Skeletal muscle cell (primary cell): ENCODE results near the gene HMG20A.
A peak's percentile ranks its signal among the peaks of the same experiment; 100 is the strongest.

Experiments used
- DNase-seq: peaks from one replicate; pipeline ENCODE4 v3.0.0-alpha.2; 2010; ENCODE audit warnings: low read depth
- H3K4me3 ChIP-seq: 2 replicates; pipeline ENCODE4 v1.5.1; 2011; ENCODE audit warnings: low read depth, mild to moderate bottlenecking, control low read depth, low read length, moderate library complexity

Gene HMG20A

DNA sequence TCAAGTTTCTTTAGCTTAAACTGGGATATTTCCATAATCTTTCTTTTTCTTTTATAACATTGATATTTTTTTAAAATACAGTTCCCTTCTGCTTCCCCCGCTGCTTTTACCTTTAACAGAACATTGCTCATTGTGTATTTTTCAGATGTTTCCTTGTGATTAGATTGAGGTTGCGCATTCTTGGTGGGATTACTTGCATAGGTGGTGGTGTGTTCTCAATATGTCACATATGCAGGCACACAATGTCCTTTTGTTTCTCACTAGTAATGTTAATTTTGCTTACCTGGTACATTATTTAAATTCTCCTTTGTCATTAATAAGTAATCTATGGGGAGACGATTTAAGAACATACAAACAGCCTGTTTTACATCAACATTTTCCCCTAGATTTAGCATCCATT is 48.2 kb downstream of the HMG20A start:
- DNase-seq = no peak
- H3K4me3 ChIP-seq = no peak overlapping the region

DNA sequence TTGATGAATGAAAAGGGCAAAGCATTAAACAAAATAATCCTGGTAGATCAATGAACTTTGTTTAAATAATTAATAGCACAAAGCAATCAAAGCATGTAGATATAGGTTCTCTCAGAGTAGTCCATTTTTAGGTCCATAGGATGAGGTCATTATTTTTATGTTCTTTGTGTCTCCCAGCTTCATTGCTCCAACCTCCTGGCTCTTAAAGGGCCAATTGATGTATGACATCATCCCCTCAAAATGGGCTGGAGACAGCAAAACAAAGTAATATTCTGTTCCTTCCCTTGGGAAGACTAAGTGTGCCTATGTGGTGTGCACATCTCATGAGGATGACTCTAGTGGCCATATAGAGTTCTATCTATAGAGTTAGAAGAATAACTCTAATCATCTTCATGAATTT is 49.5 kb downstream of the HMG20A start:
- DNase-seq = no peak
- H3K4me3 ChIP-seq = no peak overlapping the region

DNA sequence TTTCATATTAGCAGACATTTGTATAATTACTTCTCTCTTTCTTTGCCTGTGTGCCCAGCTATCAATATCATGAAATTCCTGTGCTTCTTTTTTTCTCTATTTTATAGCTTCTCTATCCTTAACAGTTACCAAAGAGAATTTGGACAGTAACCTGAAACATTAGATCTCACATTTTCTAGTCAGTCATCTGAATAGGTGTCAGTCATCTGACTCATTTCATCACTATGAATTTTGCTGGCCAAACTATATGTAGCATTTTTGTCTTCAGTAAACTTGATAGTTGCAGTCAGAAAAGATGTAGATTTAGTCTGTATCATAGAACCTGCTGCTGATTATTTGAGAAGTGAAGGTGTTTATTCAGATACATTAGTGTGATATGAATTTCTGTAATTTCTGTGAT is 52.6 kb downstream of the HMG20A start:
- no peak overlapping the region for H3K4me3 ChIP-seq
- no peak for DNase-seq

DNA sequence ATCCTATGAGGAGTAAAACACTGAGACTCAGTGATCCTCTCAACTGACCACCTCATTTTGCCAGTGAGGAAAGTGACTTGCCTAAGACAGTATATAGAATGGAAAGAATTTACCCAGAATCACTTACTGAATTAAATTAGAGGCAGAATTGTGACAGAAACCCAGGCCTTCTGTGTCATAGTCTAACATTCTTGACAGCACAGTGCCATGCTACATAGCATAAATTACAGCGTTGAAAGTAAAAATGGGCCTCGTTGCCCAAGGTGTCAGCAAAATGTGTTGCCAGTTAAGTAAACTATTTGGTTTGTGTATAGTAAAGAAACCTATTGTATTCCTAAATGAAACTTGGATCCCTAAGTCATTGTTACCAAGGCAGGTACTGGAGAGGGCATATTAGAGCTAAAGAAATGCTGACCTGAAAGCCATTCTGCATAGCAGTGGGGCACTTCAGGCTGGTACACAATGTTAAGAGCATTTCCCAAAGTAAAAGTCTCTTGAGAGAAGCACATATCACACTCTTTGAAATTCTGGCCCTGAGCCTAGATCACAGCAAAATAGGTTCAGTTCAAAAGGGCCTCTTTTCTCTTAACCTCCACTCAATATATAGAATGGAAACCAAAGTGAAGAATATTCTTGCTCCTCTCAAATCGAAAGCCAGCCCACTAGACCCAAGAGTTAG is 53.8 kb downstream of the HMG20A start:
- H3K4me3 ChIP-seq = no peak overlapping the region
- DNase-seq = no peak

DNA sequence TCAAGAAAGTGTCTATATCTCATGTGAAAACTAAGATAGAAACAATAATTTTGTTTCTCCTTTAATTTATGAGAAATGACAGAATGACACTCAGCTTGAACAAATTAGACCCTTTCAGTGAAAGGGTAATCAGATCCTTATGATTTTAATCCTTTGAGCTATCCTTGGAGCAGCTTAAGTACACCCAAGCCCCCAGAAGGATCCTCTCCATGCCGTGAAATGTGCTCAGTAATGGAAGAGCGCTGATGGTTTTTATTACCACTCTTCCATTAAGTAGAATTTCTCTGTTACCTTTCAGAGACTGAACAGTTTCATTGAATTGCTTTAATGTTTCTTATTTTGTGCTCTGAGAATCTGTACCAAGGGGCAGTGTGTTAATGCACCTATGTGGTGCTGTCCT is 54.3 kb downstream of the HMG20A start:
- no peak for DNase-seq
- no peak overlapping the region for H3K4me3 ChIP-seq

- no peak for DNase-seq
- no peak overlapping the region for H3K4me3 ChIP-seq
Measured at GRCh38 chr15:77475898-77476297, 55.2 kb downstream of the HMG20A start.

- DNase-seq = no peak
- H3K4me3 ChIP-seq = no peak overlapping the region
Measured at GRCh38 chr15:77476995-77477394, 56.3 kb downstream of the HMG20A start.

GRCh38 chr15:77478051-77478450 is 57.4 kb downstream of the HMG20A start:
- no peak for DNase-seq
- H3K4me3 ChIP-seq = no peak overlapping the region

- no peak for DNase-seq
- no peak overlapping the region for H3K4me3 ChIP-seq
Measured at GRCh38 chr15:77479015-77479414, 58.3 kb downstream of the HMG20A start.

GRCh38 chr15:77480859-77481633 is 60.4 kb downstream of the HMG20A start:
- DNase-seq = no peak
- no peak overlapping the region for H3K4me3 ChIP-seq

DNA sequence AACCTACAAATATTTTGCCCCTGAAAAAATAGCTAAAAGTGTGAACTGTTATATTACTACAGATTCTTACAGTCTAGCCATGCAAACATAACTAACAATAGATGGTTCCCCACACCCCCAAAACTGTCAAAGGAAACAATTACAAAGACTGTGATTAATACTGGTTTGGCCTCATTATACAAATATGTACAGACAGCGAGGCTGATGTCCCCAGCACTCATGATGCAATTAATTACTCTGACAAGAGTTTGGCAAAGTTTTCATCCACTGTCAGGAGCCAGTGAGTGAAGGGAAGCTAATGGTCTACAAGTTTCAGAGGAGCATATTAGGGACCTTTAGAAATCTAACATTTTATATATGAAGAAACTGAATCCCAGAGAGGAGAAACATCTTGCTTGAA is 61.0 kb downstream of the HMG20A start:
- no peak overlapping the region for H3K4me3 ChIP-seq
- peak; percentile 34 for DNase-seq

DNA sequence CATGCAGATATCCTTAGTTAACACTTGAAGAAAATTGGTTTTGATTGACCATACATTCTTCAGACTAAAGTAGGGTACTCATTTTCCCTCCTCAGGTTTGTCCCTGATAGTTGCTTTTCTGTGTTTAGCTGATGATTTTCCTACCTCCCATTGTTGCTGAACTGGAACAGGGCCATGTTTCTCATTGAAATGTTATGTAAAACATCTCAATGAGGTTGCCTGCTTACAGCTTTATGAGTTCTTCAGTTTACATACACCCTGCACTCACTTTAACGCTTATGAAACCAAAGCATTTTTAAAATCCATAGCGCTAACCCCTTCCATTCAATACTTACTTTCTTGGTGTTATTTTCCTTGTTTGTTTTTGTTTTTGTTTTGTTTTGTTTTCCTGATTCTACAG is 61.9 kb downstream of the HMG20A start:
- H3K4me3 ChIP-seq = no peak overlapping the region
- DNase-seq = peak; percentile 54

DNA sequence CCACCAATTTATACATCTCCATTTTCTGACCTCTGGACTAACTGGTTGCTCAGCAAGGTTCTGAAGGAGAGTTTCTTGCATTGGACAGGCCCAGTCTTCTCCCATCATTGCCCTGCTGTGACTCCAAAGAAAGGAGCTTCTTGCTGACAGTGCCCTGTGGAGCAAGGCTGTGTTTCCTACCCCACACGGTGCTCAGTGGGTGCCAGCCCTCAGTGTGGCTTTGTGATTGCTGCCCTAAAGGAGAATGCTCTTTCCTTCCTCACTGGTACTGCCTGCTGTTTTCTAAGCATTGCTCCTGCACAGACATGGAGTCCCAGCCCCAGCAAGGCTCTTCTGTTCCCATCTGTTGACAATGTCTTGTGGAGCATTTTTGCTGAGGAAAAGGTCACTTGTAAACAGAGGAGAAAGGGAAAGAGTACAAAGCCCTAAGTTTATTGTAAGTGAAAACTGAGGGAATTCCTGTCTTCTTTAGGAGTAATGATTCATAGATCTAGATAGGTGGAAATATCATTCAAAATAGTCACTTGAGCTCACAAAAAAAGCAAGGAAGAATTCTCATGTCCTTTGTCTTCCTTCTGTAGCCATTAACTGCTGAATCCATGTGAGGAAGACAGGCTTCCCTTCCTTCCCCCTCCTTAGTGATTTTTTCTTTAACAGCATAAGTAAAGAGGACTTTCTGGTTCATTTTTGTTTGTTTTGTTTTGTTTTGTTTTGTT is 62.9 kb downstream of the HMG20A start:
- no peak overlapping the region for H3K4me3 ChIP-seq
- DNase-seq = no peak

- H3K4me3 ChIP-seq = no peak overlapping the region
- no peak for DNase-seq
Measured at GRCh38 chr15:77484994-77485393, 64.3 kb downstream of the HMG20A start.

GRCh38 chr15:77486542-77487468 is 66.1 kb downstream of the HMG20A start:
- DNase-seq = no peak
- H3K4me3 ChIP-seq = no peak overlapping the region

DNA sequence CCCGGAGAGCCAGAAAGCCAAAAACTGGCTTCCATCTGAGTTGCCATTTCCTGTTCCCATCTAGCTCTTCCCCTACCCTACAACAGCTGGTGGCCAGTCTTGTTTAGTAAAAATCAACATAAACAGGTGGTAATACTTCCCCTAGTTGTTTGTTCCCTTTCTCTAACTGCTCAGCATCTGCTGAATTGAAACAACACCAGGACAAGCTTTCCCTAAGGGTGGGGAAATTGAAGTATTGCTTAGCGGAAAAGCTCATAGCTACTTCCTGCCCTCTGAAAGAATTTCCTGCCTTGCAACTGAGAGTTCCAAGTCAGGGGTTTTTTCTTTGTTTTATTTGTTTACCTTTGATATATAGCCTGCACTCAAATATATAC is 66.8 kb downstream of the HMG20A start:
- no peak for DNase-seq
- H3K4me3 ChIP-seq = no peak overlapping the region

GRCh38 chr15:77487888-77488287 is 67.2 kb downstream of the HMG20A start:
- no peak overlapping the region for H3K4me3 ChIP-seq
- DNase-seq = no peak

GRCh38 chr15:77489647-77490046 is 69.0 kb downstream of the HMG20A start:
- no peak overlapping the region for H3K4me3 ChIP-seq
- no peak for DNase-seq

GRCh38 chr15:77493324-77493907 is 72.7 kb downstream of the HMG20A start:
- no peak for DNase-seq
- H3K4me3 ChIP-seq = no peak overlapping the region
